Lower leg skin (tissue), 3 donors: ENCODE results near the gene HERC2.

Experiments
- CTCF ChIP-seq, 3 donors: fragments of 450-650 bp; IDR thresholded peaks; one replicate each; pipeline ENCODE4 v1.5.1; 2016; ENCODE audit warnings: antibody characterized with exemption in 3 of 3, mild to moderate bottlenecking in 3 of 3, moderate library complexity in 2 of 3
- POLR2A ChIP-seq, 2 donors: fragments of 450-650 bp; IDR thresholded peaks; one replicate each; pipeline ENCODE4 v1.6.1; 2016 to 2017; ENCODE audit warnings: antibody characterized with exemption in 2 of 2, mild to moderate bottlenecking in 1 of 2, moderate library complexity in 1 of 2

GRCh38 chr15:28105793-28106192 lies 216.2 kb downstream of the HERC2 start:
- TF ChIP-seq POLR2A (IDR thresholded peaks at IDR 0.05): no peak
- no peak for TF ChIP-seq CTCF (IDR thresholded peaks at IDR 0.05)
